Heart right ventricle (tissue), 16 donors: Measurements from ENCODE around the gene SLIT3. TPM values are rescaled to one million over a fixed set of nuclear protein-coding genes. Genes with fewer than 3 reads are reported as not detected.
A peak's percentile ranks its signal among the peaks of the same experiment; 100 is the strongest.

Source experiments
- ATAC-seq, 8 donors: fragments of 200-7000 bp; cut with Tn5 transposase; one replicate each; pipeline ENCODE4 v1.9.1; 2020; ENCODE audit warnings: mild to moderate bottlenecking in 8 of 8, moderate library complexity in 8 of 8, moderate number of reproducible peaks in 1 of 8
- DNase-seq, 2 donors: peaks; one replicate each; pipeline ENCODE4 v3.0.0-alpha.2; 2020
- H3K27ac ChIP-seq, 10 donors: fragments of 200-600 bp; sonication (generic) in 2 of 10; one replicate each; pipeline versions ENCODE4 v1.5.0 to v1.8.0; 2020 to 2022; ENCODE audit warnings: mild to moderate bottlenecking in 3 of 10
- H3K27me3 ChIP-seq, 7 donors: fragments of 200-600 bp; one replicate each; pipeline ENCODE4 v1.8.0; 2021 to 2022; ENCODE audit warnings: mild to moderate bottlenecking in 2 of 7
- H3K36me3 ChIP-seq, 9 donors: fragments of 200-600 bp; sonication (generic) in 1 of 9; one replicate each; pipeline versions ENCODE4 v1.5.0 to v1.8.0; 2020 to 2022; ENCODE audit warnings: mild to moderate bottlenecking in 2 of 9
- H3K4me1 ChIP-seq, 9 donors: fragments of 200-600 bp; sonication (generic) in 1 of 9; one replicate each; pipeline versions ENCODE4 v1.5.0 to v1.8.0; 2020 to 2022; ENCODE audit warnings: mild to moderate bottlenecking in 4 of 9
- H3K4me3 ChIP-seq, 10 donors: fragments of 200-600 bp; sonication (generic) in 2 of 10; one replicate each; pipeline versions ENCODE4 v1.5.0 to v1.8.0; 2020 to 2022; ENCODE audit warnings: mild to moderate bottlenecking in 7 of 10, moderate library complexity in 2 of 10
- H3K9me3 ChIP-seq, 11 donors: fragments of 200-600 bp in 10 of 11; sonication (generic) in 2 of 11; one replicate each; pipeline versions ENCODE4 v1.5.0 to v1.8.0; 2013 to 2022; ENCODE audit warnings: mild to moderate bottlenecking in 2 of 11, control low read depth in 1 of 11, moderate library complexity in 1 of 11
- CTCF ChIP-seq, 9 donors: fragments of 200-600 bp; sonication (generic) in 2 of 9; IDR thresholded peaks; one replicate each; pipeline versions ENCODE4 v1.5.0 to v1.8.0; 2021 to 2022; ENCODE audit warnings: antibody characterized with exemption in 9 of 9, mild to moderate bottlenecking in 5 of 9, moderate library complexity in 1 of 9
- WGBS, 2 donors: extraction: QIAGEN DNeasy Blood & Tissue Kit; methylation state at CpG; one replicate each; pipeline ENCODE4 v1.1.7; 2013; ENCODE audit warnings: inconsistent platforms in 1 of 2; 5-methylcytosine and 5-hydroxymethylcytosine counted together
- intact Hi-C, 10 donors: fragments of 100-400 bp; cut with DNase I; formaldehyde crosslinking; loops; one replicate each; pipeline versions ENCODE4 v1.11.1 to v1.14.2; 2022
- polyA plus RNA-seq, 2 donors: library from polyadenylated mRNA; stranded (reverse); fragments of 200-250 nt; gene quantifications; one replicate each; pipeline ENCODE4 v1.2.3, GENCODE V29; 2013
- total RNA-seq, 10 donors: library from RNA; stranded (reverse); fragmentation: NEBNext Ultra II Directional in 3 of 10; extraction: Animal tissue kit (Norgen Biotek cat#: 25700) in 3 of 10; gene quantifications; one replicate each; pipeline versions ENCODE4 v1.2.1 to v1.2.4, GENCODE V29; 2021 to 2023
- donor health status: Arrhythmogenic right ventricular cardiomyopathy.
- donor health status: ischemic (EF 13 %, LVEDD 7.1; RV severe dilation, severe dysfunction).
- donor health status: healthy with polysubstance abuse.
- donor health status: DM: no; HTN: yes; CAD: no.
- donor health status: DM: no; HTN: no; CAD: no.
- donor health status: ischemic (EF 25% LVEDD 6.9; RV normal size, moderate dysfunction).
- donor health status: ischemic (EF 25% LVEDD 5.7; RV mildly dilated, moderate dysfunction).
- donor health status: healthy.
- donor health status: DM: yes; HTN: yes; CAD: no.
- donor health status: Ischemic cardiomyopathy.
- donor health status: ischemic (EF 35%, LVEDD 5.7; RV mildly dilated, moderate dysfunction).
- donor health status: nonischemic (EF 11% LVEDD 7.7; RV severe dilation, severe dysfunction).
- donor health status: DM: yes; HTN: yes; CAD: no.
- donor health status: PGD.
- donor health status: ischemic (EF 29% LVEDD 5.4; RV normal size, mild dysfunction).
- donor health status: nonischemic (EF 23%, LVEDD 6.1; RV moderate dilation, normal function).

SLIT3 gene
- total and polyA plus RNA-seq, 12 donors = 2.0 to 29.2 (median 12.1) TPM

GRCh38 chr5:168781941-168782571 is 518.9 kb downstream of the SLIT3 start:
- 64 to 71% methylated on average over 10 of the region's 10 CpGs for WGBS, 2 donors
- H3K4me1 ChIP-seq = no peaks in the 10 kb centered on the region
- intact Hi-C loops = no loop called here
- H3K36me3 ChIP-seq = no peaks in the 10 kb centered on the region
- ATAC-seq (no peak), DNase-seq (no peak)
- H3K27me3 ChIP-seq = no peaks in the 10 kb centered on the region
- H3K4me3 ChIP-seq = no peak overlapping the region
- no peak for TF ChIP-seq CTCF (IDR thresholded peaks at IDR 0.05)
- H3K27ac ChIP-seq = no peak overlapping the region
- no peaks in the 10 kb centered on the region for H3K9me3 ChIP-seq

GRCh38 chr5:168780888-168781287 is 520.1 kb downstream of the SLIT3 start:
- TF ChIP-seq CTCF (IDR thresholded peaks at IDR 0.05) = no peak
- Histone ChIP-seq H3K4me3 (no peak overlapping the region), H3K36me3 (no peaks in the 10 kb centered on the region), H3K27me3 (no peaks in the 10 kb centered on the region), H3K9me3 (no peaks in the 10 kb centered on the region), H3K4me1 (no peaks in the 10 kb centered on the region), H3K27ac (no peak overlapping the region)
- ATAC-seq (no peak), DNase-seq (no peak)
- intact Hi-C loops = no loop called here
- 80 to 90% methylated on average over 3 of the region's 3 CpGs for WGBS, 2 donors

- no peak overlapping the region for H3K4me3 ChIP-seq
- WGBS, 2 donors = 91 to 96% methylated on average over 3 of the region's 3 CpGs
- no peaks in the 10 kb centered on the region for H3K9me3 ChIP-seq
- intact Hi-C loops = no loop called here
- H3K27me3 ChIP-seq = no peaks in the 10 kb centered on the region
- ATAC-seq (peak in 3 of 8 donors; percentile 59 to 75 (median 71)), DNase-seq (no peak)
- H3K36me3 ChIP-seq = no peaks in the 10 kb centered on the region
- no peak overlapping the region for H3K27ac ChIP-seq
- no peak for TF ChIP-seq CTCF (IDR thresholded peaks at IDR 0.05)
- no peaks in the 10 kb centered on the region for H3K4me1 ChIP-seq
These were observed 521.6 kb downstream of the SLIT3 start for GRCh38 chr5:168779333-168779732.

GRCh38 chr5:168778536-168778935 is 522.4 kb downstream of the SLIT3 start:
- peak in 2 of 8 donors; percentile 8 to 54 for ATAC-seq
- intact Hi-C loops = no loop called here
- TF ChIP-seq CTCF (IDR thresholded peaks at IDR 0.05) = no peak
- no peaks in the 10 kb centered on the region for H3K4me1 ChIP-seq
- DNase-seq = no peak
- H3K27me3 ChIP-seq = no peaks in the 10 kb centered on the region
- H3K4me3 ChIP-seq = no peak overlapping the region
- no peak overlapping the region for H3K27ac ChIP-seq
- WGBS, 2 donors = 61 to 62% methylated on average over 10 of the region's 10 CpGs
- peaks cover 0 to 3% (median 0%) of the 10 kb centered on the region in 9 donors for H3K36me3 ChIP-seq
- H3K9me3 ChIP-seq = no peaks in the 10 kb centered on the region
